PC-9 (cell line): ENCODE data around the gene UBE2QL1. TPM values are rescaled to one million over a fixed set of nuclear protein-coding genes. Genes with fewer than 3 reads are reported as not detected.

Experiments
- BruUV-seq: library from RNA; stranded (reverse); fragments of 400-500 nt; replicated peaks from 2 replicates; lab custom pipeline; 2021; lab: Mats Ljungman, UMichigan
- CTCF ChIA-PET: fragments of 300-600 bp; sonication (Branson Sonifier 250); formaldehyde crosslinking; loops from one replicate; lab custom pipeline; 2022; ENCODE audit warnings: antibody characterized with exemption; lab: Charles Lee
- POLR2A ChIA-PET: fragments of 300-600 bp; sonication (Branson Sonifier 250); formaldehyde crosslinking; loops from one replicate; lab custom pipeline; 2022; ENCODE audit warnings: antibody characterized with exemption; ENCODE audit not compliant: unreplicated experiment; lab: Charles Lee
- DNase-seq, 2 experiments: peaks; one replicate each; pipeline versions ENCODE4 v3.0.0 to v3.0.0-alpha.2; 2015 to 2022; ENCODE audit warnings: mixed read lengths in 1 of 2
- H2AFZ ChIP-seq: fragments of 200-600 bp; sonication (generic); 2 replicates; pipeline ENCODE4 v1.8.1; 2017; ENCODE audit warnings: antibody characterized with exemption
- H3F3A ChIP-seq: fragments of 200-600 bp; sonication (generic); 2 replicates; pipeline ENCODE4 v1.8.1; 2017; ENCODE audit warnings: antibody characterized with exemption, mild to moderate bottlenecking, low read depth; ENCODE audit not compliant: insufficient read depth
- H3K27ac ChIP-seq: fragments of 200-600 bp; sonication (generic); 2 replicates; pipeline ENCODE4 v1.6.1; 2016; ENCODE audit warnings: mixed run types
- H3K27me3 ChIP-seq: fragments of 200-600 bp; sonication (generic); 2 replicates; pipeline ENCODE4 v1.6.1; 2016; ENCODE audit warnings: low read depth, mixed run types; ENCODE audit not compliant: insufficient read depth
- H3K36me3 ChIP-seq: fragments of 200-600 bp; sonication (generic); 2 replicates; pipeline ENCODE4 v1.6.1; 2016; ENCODE audit warnings: low read depth, mixed run types
- H3K4me1 ChIP-seq: fragments of 200-600 bp; sonication (generic); replicated peaks from 2 replicates; pipeline ENCODE4 v1.6.1; 2016; ENCODE audit warnings: mixed run types; ENCODE audit not compliant: insufficient read depth
- H3K4me2 ChIP-seq: fragments of 200-600 bp; sonication (generic); 2 replicates; pipeline ENCODE4 v1.6.1; 2017; ENCODE audit warnings: mixed run types
- H3K4me3 ChIP-seq: fragments of 200-600 bp; sonication (generic); 2 replicates; pipeline ENCODE4 v1.6.1; 2016; ENCODE audit warnings: mixed run types
- H3K79me2 ChIP-seq: fragments of 200-600 bp; sonication (generic); 2 replicates; pipeline ENCODE4 v1.6.1; 2017; ENCODE audit warnings: low read depth, mixed run types
- H3K9me2 ChIP-seq: fragments of 200-600 bp; sonication (generic); 2 replicates; pipeline ENCODE4 v1.8.1; 2017; ENCODE audit warnings: mild to moderate bottlenecking; ENCODE audit not compliant: insufficient read depth
- H3K9me3 ChIP-seq: fragments of 200-600 bp; sonication (generic); 2 replicates; pipeline ENCODE4 v1.8.1; 2016; ENCODE audit warnings: low read depth; ENCODE audit not compliant: insufficient read depth
- H4K20me1 ChIP-seq: fragments of 200-600 bp; sonication (generic); 2 replicates; pipeline ENCODE4 v1.8.1; 2017; ENCODE audit not compliant: insufficient read depth
- EZH2 ChIP-seq: fragments of 200-600 bp; sonication (generic); IDR thresholded peaks from 2 replicates; pipeline ENCODE4 v1.8.0; 2017; ENCODE audit warnings: antibody characterized with exemption, low read depth
- intact Hi-C: fragments of 100-400 bp; cut with micrococcal nuclease; formaldehyde crosslinking; loops from one replicate; pipeline ENCODE4 v1.10.0; 2022; ENCODE audit not compliant: unreplicated experiment
- total RNA-seq: library from RNA; stranded (reverse); gene quantifications from 2 replicates; pipeline ENCODE4 v1.2.3, GENCODE V29; 2021
- TF ChIP-seq, protein P1 (sequence below): fragments of 200-600 bp; sonication (generic); conservative IDR thresholded peaks from 2 replicates; pipeline ENCODE4 v1.6.1; 2017; ENCODE audit warnings: mixed run types, antibody characterized with exemption, mild to moderate bottlenecking, moderate library complexity

UBE2QL1 gene
- total RNA-seq, 1 experiment from 2014 or later, result not detected

DNA sequence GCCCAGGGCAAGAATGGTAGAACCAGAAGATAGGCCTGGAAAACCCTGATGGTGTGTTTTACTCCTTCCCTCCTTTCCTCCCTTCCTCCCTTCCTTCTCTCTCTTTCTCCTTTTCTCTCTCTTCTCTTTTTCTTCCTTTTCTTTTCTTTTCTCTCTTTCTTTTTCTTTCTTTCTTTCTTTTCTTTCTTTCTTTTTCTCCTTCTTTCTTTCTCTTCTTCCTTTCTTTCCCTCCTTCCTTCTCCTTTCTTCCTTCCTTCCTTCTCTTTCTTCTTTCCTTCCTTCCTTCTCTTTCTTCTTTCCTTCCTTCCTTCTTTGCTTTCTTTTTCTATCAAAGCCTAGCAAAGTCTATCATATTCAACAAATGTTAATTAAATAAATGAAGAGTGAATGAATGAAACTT lies 24.0 kb upstream of the UBE2QL1 start:
- no peaks in the 10 kb centered on the region for H3K79me2 ChIP-seq
- H3K4me3 ChIP-seq, result no peak overlapping the region
- no TSS peak for BruUV-seq
- H2AFZ ChIP-seq, result no peak overlapping the region
- H3F3A ChIP-seq, result no peaks in the 10 kb centered on the region
- H3K9me2 ChIP-seq, result no peaks in the 10 kb centered on the region
- H3K36me3 ChIP-seq, result no peaks in the 10 kb centered on the region
- TF ChIP-seq, protein P1, sequence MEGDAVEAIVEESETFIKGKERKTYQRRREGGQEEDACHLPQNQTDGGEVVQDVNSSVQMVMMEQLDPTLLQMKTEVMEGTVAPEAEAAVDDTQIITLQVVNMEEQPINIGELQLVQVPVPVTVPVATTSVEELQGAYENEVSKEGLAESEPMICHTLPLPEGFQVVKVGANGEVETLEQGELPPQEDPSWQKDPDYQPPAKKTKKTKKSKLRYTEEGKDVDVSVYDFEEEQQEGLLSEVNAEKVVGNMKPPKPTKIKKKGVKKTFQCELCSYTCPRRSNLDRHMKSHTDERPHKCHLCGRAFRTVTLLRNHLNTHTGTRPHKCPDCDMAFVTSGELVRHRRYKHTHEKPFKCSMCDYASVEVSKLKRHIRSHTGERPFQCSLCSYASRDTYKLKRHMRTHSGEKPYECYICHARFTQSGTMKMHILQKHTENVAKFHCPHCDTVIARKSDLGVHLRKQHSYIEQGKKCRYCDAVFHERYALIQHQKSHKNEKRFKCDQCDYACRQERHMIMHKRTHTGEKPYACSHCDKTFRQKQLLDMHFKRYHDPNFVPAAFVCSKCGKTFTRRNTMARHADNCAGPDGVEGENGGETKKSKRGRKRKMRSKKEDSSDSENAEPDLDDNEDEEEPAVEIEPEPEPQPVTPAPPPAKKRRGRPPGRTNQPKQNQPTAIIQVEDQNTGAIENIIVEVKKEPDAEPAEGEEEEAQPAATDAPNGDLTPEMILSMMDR, result no peak
- no peak for TF ChIP-seq EZH2
- no peak overlapping the region for H3K27ac ChIP-seq
- no peaks in the 10 kb centered on the region for H3K9me3 ChIP-seq
- H3K4me2 ChIP-seq, result no peak overlapping the region
- DNase-seq, result no peak
- intact Hi-C loops, result no loop called here
- peaks cover 67% of the 10 kb centered on the region for H3K27me3 ChIP-seq
- H3K4me1 ChIP-seq, result peaks cover 9% of the 10 kb centered on the region
- CTCF ChIA-PET, result no interaction called here
- POLR2A ChIA-PET, result no interaction called here
- no peaks in the 10 kb centered on the region for H4K20me1 ChIP-seq

DNA sequence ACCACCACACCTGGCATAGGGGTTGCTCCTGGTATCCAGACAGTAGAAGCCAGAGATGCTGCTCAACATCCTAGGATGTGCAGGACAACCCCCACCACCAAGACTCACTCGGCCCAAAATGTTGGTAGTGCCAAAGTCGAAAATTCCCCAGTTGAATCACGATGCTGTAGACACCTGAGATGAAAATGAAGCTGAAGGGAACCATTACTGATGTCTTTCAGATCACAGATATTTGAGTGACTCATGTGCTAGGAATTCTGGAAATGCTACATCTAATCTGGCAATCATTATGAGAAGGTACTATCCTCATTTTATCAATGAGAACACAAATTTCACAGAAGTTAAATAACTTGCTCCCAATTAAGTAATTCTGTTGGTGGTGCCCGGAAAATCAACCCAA lies 21.0 kb upstream of the UBE2QL1 start:
- intact Hi-C loops, result no loop called here
- peaks cover 9% of the 10 kb centered on the region for H3K4me1 ChIP-seq
- POLR2A ChIA-PET, result no interaction called here
- H3K27ac ChIP-seq, result no peak overlapping the region
- H3K9me2 ChIP-seq, result no peaks in the 10 kb centered on the region
- peak in 1 of 2 experiments; percentile 63 for DNase-seq
- CTCF ChIA-PET, result no interaction called here
- H3K79me2 ChIP-seq, result no peaks in the 10 kb centered on the region
- no peak overlapping the region for H3K4me2 ChIP-seq
- no peak overlapping the region for H2AFZ ChIP-seq
- no TSS peak for BruUV-seq
- H4K20me1 ChIP-seq, result no peaks in the 10 kb centered on the region
- no peaks in the 10 kb centered on the region for H3F3A ChIP-seq
- H3K9me3 ChIP-seq, result no peaks in the 10 kb centered on the region
- no peaks in the 10 kb centered on the region for H3K36me3 ChIP-seq
- no peak for TF ChIP-seq EZH2
- TF ChIP-seq, protein P1, result no peak
- H3K27me3 ChIP-seq, result peaks cover 77% of the 10 kb centered on the region
- no peak overlapping the region for H3K4me3 ChIP-seq

DNA sequence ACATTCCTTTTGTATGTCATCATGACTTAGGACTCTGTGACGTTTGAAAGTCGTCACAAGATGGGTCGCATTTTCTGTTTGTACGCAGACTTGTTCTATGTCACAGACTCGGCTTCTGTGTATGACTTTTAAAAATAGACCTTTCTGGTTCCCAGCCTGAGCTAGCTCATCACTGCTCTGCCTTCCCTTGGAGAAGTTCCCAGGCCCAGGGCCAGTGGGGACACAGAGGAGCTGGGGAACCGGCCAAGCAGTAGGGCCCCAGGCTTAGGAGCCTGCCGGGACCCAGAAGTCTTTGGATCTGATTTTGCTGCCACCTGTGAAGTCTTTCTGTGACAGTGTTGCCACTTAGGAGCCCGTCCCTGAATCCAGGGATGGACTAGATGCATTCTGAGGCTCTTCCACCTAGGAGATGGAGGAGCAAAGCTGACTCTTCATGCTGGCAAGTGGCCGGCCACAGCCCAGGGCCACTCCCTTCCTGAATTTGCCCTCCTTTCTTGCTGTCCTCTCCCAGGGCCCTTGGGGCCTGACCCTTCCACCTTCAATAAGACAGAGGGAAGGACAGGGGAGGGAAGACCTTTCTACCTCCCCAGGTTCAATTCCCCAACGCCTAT lies 18.1 kb upstream of the UBE2QL1 start:
- no peak for TF ChIP-seq EZH2
- TF ChIP-seq, protein P1, result no peak
- intact Hi-C loops, result no loop called here
- Histone ChIP-seq H3K4me3 (no peak overlapping the region), H2AFZ (no peak overlapping the region), H3K27ac (no peak overlapping the region), H3K9me2 (no peaks in the 10 kb centered on the region), H3K36me3 (no peaks in the 10 kb centered on the region), H4K20me1 (no peaks in the 10 kb centered on the region), H3K27me3 (peaks cover 90% of the 10 kb centered on the region), H3K9me3 (no peaks in the 10 kb centered on the region), H3K79me2 (no peaks in the 10 kb centered on the region), H3K4me1 (peaks cover 9% of the 10 kb centered on the region), H3K4me2 (no peak overlapping the region), H3F3A (no peaks in the 10 kb centered on the region)
- no TSS peak for BruUV-seq
- CTCF ChIA-PET, result no interaction called here
- DNase-seq, result no peak
- POLR2A ChIA-PET, result no interaction called here
